HG03108 (cell line): ENCODE data around the gene SHC1.
A peak's percentile ranks its signal among the peaks of the same experiment; 100 is the strongest.

Source experiments
- ATAC-seq: cut with Tn5 transposase; IDR thresholded peaks from one replicate; pipeline ENCODE4 v1.9.1; 2021; ENCODE audit warnings: moderate library complexity; ENCODE audit not compliant: unreplicated experiment

SHC1 gene

DNA sequence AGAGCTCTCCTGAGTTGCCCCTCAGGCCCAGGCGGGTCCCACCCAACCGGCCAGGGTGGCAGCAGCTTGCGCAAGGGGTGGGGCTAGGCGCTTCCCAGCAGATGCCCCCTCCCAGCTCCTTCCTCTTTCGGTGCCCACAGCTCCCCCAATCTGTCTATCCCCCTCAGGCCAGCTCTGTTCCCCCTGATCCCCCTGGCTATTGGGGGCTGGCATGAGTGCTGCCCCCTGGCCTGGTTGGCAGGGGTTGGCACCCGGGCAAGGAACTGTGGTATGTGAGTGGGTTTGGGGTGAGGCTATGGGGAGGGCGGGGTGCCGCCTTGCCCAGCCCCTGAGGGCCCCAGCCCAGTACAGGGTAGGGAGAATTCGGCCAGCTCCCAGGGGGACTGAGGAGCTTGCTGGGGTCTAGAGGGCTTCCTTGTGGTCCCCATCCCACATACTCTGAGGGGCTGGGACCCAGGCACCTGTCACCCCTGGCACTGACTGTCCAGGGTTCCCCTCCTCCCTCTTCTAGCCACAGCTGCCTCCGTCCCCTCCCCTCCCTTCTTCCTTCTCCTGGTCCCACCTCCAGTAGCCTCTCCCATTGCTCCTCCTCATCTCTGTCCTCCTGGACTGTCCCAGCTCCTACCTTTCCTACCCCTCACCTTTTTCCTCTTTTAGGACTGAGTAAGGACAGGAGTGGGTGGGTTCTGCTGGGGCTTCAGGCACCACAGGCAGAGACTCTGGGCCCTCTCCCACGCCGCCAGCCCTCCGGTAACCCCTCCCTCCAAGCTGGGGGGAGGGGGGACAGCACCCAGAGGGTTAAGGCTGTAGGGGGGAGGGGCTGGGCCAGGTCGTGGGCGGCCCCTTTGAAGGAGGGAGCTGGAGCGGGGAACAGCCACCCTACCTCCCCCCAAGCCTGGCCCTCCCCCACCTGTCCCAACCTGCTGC is 37.7 kb upstream of the SHC1 start:
- ATAC-seq = no peak

DNA sequence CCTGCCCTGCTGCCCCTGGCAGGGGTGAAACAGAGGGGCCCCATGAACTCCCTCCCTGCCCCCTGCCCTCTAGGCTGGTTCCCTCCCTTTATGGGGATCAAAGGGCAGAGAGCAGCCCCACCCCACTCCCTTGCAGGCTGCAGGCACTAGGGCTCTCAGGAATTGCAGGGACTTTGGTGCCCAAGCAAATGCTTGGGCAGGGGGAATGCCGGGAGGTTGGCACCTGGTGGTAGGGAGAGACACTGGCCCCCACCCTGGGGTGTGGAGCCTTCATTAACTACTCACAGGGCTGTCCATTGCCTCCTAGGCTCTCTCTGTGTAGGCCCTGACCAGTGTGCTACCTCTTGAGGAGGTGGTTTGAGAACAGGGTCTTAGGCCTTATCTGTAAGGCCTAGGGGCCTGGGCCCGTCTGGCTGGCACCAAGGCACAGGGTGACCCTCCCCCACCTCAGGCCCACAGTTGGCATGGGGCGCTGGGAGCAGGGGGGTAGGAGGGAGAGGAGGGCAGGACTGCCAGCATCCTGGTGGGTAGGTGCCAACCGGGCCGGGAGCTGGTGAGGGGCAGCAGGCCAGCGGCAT is 36.8 kb upstream of the SHC1 start:
- no peak for ATAC-seq

DNA sequence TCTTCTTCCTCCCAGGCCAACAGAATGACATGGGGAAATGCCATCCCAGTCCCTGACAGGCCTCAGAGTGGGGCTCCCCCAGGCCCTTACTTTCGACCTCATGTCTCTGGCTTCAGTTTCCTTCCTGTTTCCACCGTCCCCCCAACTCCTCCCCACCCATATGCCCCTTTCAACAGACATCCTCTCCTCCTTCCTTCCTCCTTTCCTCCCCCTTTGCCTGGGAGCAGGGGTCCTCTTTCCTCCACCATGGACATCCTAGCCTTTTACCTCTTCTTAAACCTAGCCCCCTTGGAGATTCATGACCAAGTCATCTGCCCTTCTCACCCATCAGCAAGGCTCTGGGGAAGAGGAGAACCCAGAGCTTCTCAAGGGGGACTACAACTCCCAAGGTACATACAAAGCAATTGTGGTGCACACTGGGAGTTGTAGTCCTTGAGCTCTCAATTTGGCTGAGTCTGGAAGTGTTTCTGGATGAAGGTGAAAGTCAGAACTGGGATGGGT is 36.1 kb upstream of the SHC1 start:
- ATAC-seq = no peak

DNA sequence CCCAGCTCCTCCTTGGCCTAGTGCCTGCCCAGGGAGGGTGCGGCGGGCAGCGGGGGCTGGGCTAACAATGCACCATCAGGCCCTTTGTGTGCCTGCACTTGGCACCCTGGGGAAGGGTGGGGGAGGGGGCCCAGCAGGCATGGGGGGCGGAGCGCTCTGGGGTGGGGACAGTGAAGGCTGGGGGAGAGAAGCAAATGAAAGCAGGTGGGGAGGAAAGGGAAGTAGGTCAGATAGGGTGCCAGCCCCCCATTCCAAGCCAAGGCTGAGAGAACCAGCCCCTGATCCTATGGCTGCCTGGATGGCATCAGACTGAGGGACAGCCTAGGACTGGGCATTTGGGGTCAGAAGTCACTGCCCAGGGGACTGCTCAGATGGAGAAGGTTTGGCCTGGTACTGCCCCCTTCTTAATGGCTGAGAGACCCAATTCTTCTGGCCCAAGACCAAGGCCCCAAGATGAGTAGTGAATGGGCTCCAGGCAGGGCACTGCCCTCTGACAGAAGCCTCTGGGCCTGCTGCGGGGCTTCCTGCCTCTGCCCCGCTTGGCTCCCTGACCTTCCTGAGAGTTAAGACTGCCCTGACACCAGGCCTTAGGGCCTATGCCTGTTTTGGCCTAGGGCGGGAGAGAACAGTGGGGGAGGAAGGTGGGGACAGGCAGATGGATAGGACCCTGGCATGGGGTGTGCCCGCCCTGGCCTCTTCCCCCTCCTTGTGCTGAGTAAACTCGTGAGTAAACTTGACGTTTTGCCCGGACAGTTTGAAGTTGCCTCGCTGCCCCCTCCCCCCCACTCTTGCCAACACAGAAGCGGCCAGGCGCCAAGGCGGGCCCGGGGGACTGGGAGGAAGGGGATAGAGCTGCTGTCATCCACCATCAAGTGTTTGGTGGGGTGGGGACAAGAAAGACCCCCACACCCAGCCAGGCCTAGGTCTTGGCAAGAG is 34.8 kb upstream of the SHC1 start:
- no peak for ATAC-seq

DNA sequence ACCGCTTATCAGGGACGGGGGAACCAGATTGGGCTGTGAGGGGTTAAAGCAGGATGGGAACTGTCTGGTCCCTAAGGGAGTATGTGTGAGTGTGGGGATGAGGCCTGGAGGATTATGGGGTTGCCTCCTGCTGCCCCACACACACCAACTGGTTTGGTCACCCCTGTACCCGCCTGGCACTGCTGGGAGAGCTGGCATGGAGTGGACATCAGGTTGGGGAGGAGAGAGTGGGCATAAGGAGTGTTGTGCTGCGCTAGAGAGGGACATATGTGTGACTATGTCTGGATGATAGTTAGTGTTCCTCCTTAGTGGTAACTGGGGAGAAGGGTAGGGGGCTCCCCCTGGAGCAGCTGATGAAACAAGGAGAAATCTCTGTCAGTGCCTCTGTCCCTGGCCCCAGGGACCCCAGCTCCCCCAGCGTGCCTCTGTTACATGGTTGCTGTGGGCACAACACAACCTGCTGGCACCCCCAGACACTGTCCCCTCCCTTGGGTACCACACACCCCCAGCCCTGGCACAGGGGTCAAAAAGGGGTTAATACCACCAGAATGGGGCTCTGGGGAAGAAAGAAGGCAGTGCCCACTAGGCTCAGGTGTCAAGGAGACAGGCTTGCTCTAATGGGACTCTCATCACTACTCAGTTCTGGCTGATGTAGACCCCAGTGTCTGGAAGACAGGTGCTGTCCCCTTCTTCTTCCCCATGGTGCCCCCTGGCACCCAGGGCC is 34.0 kb upstream of the SHC1 start:
- no peak for ATAC-seq

DNA sequence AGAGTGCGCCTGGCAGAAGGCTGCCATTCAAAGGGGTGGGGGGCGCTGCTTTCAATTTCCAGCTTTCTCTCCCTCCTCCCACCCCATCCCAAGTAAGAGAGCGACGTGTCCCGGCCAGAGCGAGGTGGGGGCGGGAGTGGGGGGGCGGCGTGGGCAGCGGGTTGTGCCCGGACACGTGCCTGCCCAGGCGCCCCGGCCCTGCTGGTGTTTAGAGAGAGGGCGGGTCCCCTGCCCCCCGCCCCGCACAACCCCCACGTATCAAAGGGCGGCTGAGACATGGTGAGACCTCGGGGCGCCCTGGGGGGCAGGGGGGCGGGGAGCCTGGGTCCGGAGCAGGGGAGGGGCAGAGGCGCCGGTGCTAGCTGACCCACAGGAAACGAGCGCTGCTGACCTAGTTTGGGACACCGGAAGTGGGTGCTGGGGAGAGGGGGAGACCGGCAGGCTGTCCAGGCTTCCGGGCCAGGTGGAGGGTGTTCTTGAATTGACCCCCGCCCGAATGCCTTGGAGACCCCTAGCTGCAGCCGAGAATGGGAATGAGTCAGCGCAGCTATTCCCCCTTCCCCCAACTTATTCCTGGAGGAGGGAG is 33.3 kb upstream of the SHC1 start:
- no peak for ATAC-seq

DNA sequence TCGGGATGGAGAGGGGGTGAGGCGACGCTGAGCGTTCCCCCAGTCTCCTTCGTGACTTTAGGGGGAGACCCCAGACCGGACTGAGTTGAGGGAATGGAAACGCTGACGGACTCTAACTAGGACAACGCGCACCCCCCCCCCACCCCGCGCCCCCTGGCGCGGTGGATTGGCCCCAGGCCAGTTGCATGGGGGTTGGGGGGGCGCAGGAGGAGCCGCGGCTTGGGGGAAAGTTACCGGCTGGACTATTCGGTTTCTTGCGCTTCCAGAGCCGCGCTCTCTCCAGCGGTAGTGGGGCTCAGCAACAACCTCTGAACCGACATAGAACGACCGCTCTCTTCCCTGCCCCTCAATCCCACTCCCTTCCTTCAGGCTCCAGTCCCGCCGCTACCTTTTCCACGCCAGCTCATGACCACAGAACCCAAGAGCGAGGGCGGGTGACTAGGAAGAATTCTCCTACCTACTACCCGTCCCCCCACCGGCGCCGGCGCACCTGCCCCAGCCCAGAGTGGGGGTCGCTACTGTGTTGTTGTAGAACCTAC is 32.7 kb upstream of the SHC1 start:
- no peak for ATAC-seq

DNA sequence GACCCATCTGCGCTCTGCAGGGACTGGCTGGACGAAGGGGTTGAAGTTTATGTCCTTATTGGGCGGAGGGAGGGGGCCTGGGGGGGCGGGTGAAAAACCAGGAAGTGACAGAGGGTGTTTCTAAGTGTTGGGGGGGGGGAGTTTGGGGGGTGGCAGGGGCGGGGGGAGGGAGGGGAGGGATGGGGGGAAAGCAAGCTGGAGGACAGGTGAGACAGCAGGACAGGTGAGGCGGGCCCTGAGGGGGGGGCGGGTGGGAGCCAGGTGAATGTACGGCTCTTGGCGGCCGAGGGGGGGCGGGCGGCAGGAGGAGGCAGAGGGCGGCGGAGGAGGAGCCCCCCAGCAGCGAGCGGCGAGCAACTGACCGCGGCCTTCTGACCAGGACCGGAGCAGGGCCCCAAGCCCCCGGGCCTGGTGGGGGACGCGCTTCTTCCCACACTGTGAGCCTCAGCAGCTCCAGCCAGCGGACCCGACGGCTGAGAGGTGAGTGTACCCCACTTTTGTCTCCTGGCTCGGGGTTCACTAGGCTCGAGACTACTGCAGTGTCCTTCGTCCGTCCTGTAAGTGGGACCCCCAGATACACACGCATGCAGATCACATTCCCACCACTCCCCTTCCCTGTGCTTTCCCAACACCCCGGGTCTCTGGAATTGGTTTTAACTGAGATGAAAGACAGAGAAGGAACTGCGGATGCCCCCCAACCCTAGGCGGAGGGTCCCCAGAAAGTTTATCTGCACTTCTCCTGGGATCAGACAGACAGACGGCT is 32.1 kb upstream of the SHC1 start, which contains the start of gene ZBTB7B:
TSS of gene ZBTB7B (plus strand) at position 339 of the 763 bp plus-strand sequence. CDS start 11,859 bp downstream, outside the sequence.
- ATAC-seq = no peak

DNA sequence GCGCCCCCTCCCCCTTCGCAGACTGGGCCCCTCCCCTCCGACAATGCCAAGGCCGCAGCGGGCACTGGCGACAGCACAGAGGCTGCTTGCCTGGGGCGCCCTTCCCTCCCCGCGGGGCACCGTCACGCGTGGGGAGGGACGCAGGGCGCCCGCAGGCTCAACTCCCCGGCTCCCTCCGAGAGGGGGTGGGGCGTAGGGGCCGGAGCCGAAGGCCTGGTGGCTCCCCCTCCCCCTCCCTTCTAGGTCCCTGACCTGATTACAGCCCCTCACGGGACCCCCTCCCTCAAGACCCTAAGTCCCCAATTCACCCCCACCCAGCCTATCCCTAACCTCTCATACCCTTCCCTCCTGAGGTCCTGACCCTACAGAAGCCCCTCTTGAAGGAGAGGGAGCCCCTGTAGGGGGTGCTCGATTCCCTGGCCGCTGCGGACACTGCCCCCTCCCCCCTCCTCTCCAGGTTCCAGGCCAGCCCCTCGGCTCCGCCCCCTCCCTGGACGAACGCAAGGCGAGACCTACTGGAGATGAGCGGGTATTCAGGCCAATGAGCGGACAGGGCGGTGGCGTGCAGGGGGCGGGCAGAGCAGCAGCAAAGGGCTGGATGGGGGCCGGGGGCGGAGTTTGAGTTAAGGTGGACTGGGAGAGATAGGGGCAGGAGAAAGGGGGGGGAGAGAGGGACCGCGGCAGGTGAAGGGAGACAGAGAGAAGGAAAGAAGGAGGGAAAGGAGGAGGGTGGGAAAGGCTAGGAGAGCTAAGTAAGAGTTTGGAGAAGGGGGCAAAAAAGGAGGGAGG is 31.3 kb upstream of the SHC1 start:
- peak; percentile 47 for ATAC-seq

DNA sequence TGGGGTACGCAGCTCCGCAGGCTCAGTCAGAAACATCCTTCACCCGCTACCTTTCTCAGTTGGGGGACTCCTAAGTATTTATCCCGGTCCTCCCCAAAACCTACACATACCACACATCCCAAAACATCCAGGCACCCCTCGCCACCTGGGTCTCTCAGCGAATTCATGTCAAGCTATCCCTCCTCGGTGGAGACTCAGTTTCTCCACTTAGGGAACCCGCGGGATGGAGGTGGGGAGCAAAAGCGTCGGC is 30.8 kb upstream of the SHC1 start:
- ATAC-seq = no peak

DNA sequence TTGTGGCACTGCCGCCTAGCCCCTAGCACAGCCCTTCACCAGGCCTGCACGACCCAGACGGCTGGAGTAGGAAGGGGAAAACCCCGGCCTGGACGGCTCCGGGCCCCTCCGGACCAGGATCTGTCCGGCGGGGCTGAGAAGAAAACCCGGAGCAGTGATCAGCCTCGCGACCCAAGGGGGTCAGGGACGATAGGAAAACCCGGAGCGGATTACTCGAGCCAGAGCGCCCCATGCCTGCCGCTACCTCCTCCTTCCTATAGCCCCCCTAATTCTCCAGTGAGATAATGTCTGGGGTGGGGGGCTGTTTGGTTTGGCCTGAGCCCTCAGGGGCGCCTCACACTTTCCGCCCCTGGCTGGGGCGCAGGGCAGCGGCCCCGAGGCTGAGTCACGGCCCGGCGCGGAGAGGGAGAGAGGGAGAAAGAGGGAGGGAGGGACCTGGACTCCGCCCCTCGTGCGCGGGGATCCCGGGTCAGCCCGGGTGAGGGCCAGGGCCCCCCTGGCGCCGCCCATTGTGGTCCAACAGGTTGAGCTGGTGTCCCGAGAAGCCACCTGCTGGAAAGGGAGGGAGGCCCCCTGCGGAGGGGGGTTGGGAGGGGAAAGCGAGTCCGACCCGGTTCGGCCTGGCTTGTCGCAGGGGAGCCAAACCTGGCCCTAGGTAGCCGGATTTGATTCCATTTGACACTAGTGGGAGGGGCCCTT is 30.3 kb upstream of the SHC1 start:
- peak; percentile 41 for ATAC-seq

DNA sequence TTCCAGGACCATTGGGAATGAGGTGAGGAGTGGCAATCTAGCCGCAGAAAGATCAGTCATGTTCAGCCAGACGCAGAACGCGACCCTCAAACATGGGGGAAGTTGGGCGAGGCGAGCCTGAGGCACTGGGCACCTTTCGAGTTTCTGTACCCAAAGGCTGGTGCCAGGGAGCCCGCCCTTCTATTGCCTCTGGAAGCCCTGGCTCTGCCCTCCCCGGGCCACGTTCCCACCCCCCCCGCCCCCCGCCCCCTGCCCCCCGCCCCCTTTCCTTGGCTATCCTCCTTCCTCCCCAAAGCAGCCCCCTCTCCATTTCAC is 29.8 kb upstream of the SHC1 start:
- ATAC-seq = no peak

DNA sequence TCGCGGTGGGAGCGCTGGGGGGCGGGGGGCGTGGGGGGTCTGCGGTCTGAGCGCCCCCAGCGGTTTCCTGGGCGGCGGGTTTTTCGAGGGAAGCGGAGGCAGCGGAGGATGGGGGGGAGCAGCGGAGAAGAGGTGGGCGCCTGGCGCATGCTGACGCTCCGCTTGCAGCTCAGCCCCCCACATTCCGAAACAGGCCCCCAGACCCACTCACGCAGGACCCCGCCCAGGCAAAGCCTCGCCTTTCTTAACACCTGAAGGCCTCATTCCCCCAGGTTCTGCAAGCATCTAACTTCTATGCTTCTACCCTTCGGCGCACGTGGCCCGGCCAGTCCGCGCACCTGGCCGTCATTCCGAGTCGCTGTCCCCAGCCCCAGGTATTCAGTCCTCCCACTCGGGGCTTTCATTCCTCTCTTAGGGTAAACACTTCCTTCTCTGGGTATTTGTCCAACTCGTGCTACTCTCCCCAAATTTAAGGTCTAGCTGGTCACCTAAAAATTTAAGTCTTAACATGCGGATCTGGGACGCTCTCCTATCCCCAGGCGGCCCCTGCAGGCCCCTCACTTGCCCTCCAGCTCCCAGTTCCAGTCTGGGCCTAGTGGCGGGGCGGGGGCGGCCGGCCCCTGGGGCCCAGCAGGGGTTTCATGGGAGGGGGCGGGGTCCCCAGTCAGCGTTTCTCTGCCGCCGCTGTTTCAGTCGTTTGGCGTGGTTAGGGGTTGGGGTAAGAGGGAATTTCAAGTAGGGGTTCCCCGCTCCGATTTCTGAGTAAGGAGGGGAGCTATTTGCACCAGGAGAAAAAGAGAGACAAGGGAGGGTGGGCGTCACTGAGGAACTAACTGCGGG is 29.2 kb upstream of the SHC1 start:
- no peak for ATAC-seq

DNA sequence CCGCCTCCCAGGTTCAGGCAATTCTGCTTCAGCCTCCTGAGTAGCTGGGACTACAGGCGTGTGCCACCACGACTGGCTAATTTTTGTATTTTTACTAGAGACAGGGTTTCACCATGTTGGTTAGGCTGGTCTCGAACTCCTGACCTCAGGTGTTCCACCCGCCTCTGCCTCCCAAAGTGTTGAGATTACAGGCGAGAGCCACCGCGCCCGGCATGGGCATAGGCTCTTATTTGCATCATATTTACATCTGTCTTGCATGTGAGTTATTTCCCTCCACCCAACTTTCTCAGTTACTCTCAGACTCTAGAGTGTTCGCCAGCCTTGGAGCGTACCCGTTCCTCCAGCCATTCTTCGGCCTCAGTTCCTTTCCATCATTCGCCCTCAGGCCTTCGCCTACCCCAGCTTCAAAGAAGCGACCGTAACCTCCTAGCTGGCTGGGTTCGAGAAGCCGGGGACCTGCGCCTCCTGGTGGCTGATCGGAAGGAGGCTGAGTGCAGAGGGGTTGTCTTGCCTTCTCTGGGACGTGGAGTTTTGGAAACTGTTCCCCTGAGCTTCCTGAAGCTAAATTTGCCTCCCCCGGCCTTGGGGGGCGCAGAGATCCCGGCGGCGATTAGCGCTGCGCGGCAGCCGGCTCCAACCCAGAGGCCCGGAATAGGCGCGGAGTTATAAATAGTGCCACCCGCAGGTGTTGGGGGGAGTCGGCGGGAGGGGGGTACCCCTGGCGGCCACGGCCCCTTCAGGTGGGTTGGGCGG is 28.4 kb upstream of the SHC1 start:
- no peak for ATAC-seq

DNA sequence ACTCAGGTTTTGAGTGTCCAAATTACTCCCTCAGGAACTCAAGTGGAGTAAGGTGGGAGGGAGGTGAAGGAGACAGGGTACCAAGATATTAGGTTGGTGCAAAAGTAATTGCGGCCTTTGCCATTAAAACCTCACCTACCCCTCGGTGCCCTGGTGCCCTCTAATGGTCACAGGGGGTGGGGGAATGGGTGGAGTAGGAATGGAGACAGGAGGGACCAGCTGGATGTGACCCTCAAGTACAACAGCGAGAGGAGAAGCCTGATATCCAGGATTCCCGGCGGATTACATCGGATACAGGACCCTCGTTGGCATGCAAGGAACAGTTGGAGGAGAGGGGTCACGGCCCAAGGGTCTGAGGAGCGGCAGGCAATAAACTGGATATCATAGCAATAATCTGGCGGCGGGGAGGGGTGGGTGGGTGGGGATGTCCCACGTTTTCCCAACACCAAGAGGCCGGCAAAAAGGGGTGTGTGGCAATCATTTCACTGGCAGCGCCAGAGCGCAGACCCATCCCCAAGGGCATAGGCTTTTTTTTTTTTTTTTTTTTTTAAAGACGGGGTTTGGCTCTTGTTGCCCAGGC is 27.7 kb upstream of the SHC1 start:
- ATAC-seq = no peak
